Activated CD4-positive, alpha-beta memory T cell treated with anti-CD3 and anti-CD28 coated beads for 36 hours (primary cell): Measurements from ENCODE around the gene ZNF426. TPM values are rescaled to one million over a fixed set of nuclear protein-coding genes. Genes with fewer than 3 reads are reported as not detected.
"Not testable (repeated sequence)": the region's sequence is repeated elsewhere in the genome, so short reads cannot be mapped to it uniquely, and the experiment has no call there.

Experiments used
- CTCF ChIA-PET: fragments of 350-600 bp; sonication (Branson Sonifier 250); formaldehyde crosslinking; loops from one replicate; lab custom pipeline; 2021; ENCODE audit warnings: antibody characterized with exemption, inconsistent platforms; lab: Charles Lee
- POLR2A ChIA-PET: fragments of 350-600 bp; sonication (Branson Sonifier 250); formaldehyde crosslinking; loops from one replicate; lab custom pipeline; 2021; ENCODE audit warnings: antibody characterized with exemption; lab: Charles Lee
- DNase-seq: peaks from one replicate; pipeline ENCODE4 v3.0.0-alpha.2; 2020
- H3K27ac Mint-ChIP-seq: one replicate; pipeline ENCODE4 v1.8.0; 2021; ENCODE audit warnings: mixed read lengths
- H3K27me3 Mint-ChIP-seq: one replicate; pipeline ENCODE4 v1.8.0; 2021; ENCODE audit warnings: mixed read lengths
- H3K36me3 Mint-ChIP-seq: one replicate; pipeline ENCODE4 v1.8.0; 2021; ENCODE audit warnings: mixed read lengths
- H3K4me1 Mint-ChIP-seq: one replicate; pipeline ENCODE4 v1.8.0; 2021; ENCODE audit warnings: low read depth, mixed read lengths
- H3K4me3 Mint-ChIP-seq: one replicate; pipeline ENCODE4 v1.8.0; 2021; ENCODE audit warnings: mild to moderate bottlenecking, mixed read lengths
- H3K9me3 Mint-ChIP-seq: one replicate; pipeline ENCODE4 v1.8.0; 2021; ENCODE audit warnings: mixed read lengths
- intact Hi-C: fragments of 100-400 bp; cut with micrococcal nuclease; formaldehyde crosslinking; loops from one replicate; pipeline ENCODE4 v1.15.1; 2023
- total RNA-seq, 2 experiments: library from RNA; stranded (reverse); gene quantifications; one replicate each; pipeline ENCODE4 v1.2.3, GENCODE V29; 2021

ZNF426 gene
- total RNA-seq, 2 experiments from 2014 or later: 11.4 to 12.5 TPM

- Mint-ChIP-seq H3K36me3 (peaks cover 11% of the 10 kb centered on the region), H3K9me3 (peaks cover 12% of the 10 kb centered on the region)
- H3K4me1 Mint-ChIP-seq, H3K27me3 Mint-ChIP-seq, intact Hi-C loops, CTCF ChIA-PET, POLR2A ChIA-PET, H3K27ac Mint-ChIP-seq, H3K4me3 Mint-ChIP-seq, DNase-seq: not testable (repeated sequence)
These were observed 2.8 kb upstream of the ZNF426 start for GRCh38 chr19:9541281-9541680.

- H3K27ac Mint-ChIP-seq, H3K4me3 Mint-ChIP-seq, POLR2A ChIA-PET, DNase-seq, H3K4me1 Mint-ChIP-seq, H3K27me3 Mint-ChIP-seq, CTCF ChIA-PET: not testable (repeated sequence)
- Mint-ChIP-seq H3K36me3 (peaks cover 24% of the 10 kb centered on the region), H3K9me3 (peaks cover 21% of the 10 kb centered on the region)
- intact Hi-C loops: loop anchor here (2.0 kb wide), 1 partner anchor 707 kb away; the partner anchor contains the start of genes MBD3L1 and ZNF558
These were observed 1.5 kb upstream of the ZNF426 start for GRCh38 chr19:9539921-9540320.

GRCh38 chr19:9539201-9539600 is 756 bp upstream of the ZNF426 start:
- H3K27me3 Mint-ChIP-seq, DNase-seq, POLR2A ChIA-PET, H3K4me1 Mint-ChIP-seq, CTCF ChIA-PET: not testable (repeated sequence)
- intact Hi-C loops: loop anchor here (2.0 kb wide), 1 partner anchor 706 kb away; the partner anchor contains the start of genes MBD3L1 and ZNF558
- H3K27ac Mint-ChIP-seq: peak overlapping the region; percentile 43
- peaks cover 32% of the 10 kb centered on the region for H3K36me3 Mint-ChIP-seq
- H3K4me3 Mint-ChIP-seq: peak overlapping the region; percentile 96
- H3K9me3 Mint-ChIP-seq: peaks cover 23% of the 10 kb centered on the region

- CTCF ChIA-PET: interaction anchor here (1.4 kb wide), 1 partner anchor 48 kb away, joined by 5 read pairs; the partner anchor contains the start of gene ZNF121
- H3K36me3 Mint-ChIP-seq: peaks cover 64% of the 10 kb centered on the region
- H3K4me3 Mint-ChIP-seq: no peak overlapping the region
- H3K27ac Mint-ChIP-seq: no peak overlapping the region
- no peaks in the 10 kb centered on the region for H3K27me3 Mint-ChIP-seq
- intact Hi-C loops: no loop called here
- peaks cover 9% of the 10 kb centered on the region for H3K4me1 Mint-ChIP-seq
- POLR2A ChIA-PET: no interaction called here
- H3K9me3 Mint-ChIP-seq: peaks cover 53% of the 10 kb centered on the region
- no peak for DNase-seq
These were observed 2.5 kb downstream of the ZNF426 start for GRCh38 chr19:9535934-9536333.

GRCh38 chr19:9531933-9532332 is 6.5 kb downstream of the ZNF426 start:
- H3K9me3 Mint-ChIP-seq: peaks cover 74% of the 10 kb centered on the region
- peak overlapping the region; percentile 23 for H3K27ac Mint-ChIP-seq
- peaks cover 2% of the 10 kb centered on the region for H3K4me1 Mint-ChIP-seq
- DNase-seq: peak; percentile 14
- H3K4me3 Mint-ChIP-seq: no peak overlapping the region
- ChIA-PET POLR2A (no interaction called here), CTCF (no interaction called here)
- H3K27me3 Mint-ChIP-seq: no peaks in the 10 kb centered on the region
- intact Hi-C loops: no loop called here
- peaks cover 93% of the 10 kb centered on the region for H3K36me3 Mint-ChIP-seq

GRCh38 chr19:9528757-9529336 is 9.6 kb downstream of the ZNF426 start:
- ChIA-PET CTCF (no interaction called here), POLR2A (no interaction called here)
- no peaks in the 10 kb centered on the region for H3K4me1 Mint-ChIP-seq
- no peak overlapping the region for H3K27ac Mint-ChIP-seq
- intact Hi-C loops: no loop called here
- H3K27me3 Mint-ChIP-seq: no peaks in the 10 kb centered on the region
- peaks cover 84% of the 10 kb centered on the region for H3K36me3 Mint-ChIP-seq
- DNase-seq: no peak
- H3K9me3 Mint-ChIP-seq: peaks cover 85% of the 10 kb centered on the region
- H3K4me3 Mint-ChIP-seq: no peak overlapping the region

- no peaks in the 10 kb centered on the region for H3K4me1 Mint-ChIP-seq
- peaks cover 64% of the 10 kb centered on the region for H3K36me3 Mint-ChIP-seq
- POLR2A ChIA-PET: no interaction called here
- no peaks in the 10 kb centered on the region for H3K27me3 Mint-ChIP-seq
- peaks cover 82% of the 10 kb centered on the region for H3K9me3 Mint-ChIP-seq
- DNase-seq: no peak
- CTCF ChIA-PET: no interaction called here
- H3K27ac Mint-ChIP-seq: no peak overlapping the region
- intact Hi-C loops: no loop called here
- no peak overlapping the region for H3K4me3 Mint-ChIP-seq
These were observed 14.5 kb downstream of the ZNF426 start for GRCh38 chr19:9523885-9524474.

GRCh38 chr19:9507285-9507684 is 31.2 kb downstream of the ZNF426 start:
- H3K36me3 Mint-ChIP-seq: peaks cover 4% of the 10 kb centered on the region
- no peak for DNase-seq
- ChIA-PET CTCF (no interaction called here), POLR2A (no interaction called here)
- H3K4me3 Mint-ChIP-seq: no peak overlapping the region
- no peaks in the 10 kb centered on the region for H3K27me3 Mint-ChIP-seq
- H3K9me3 Mint-ChIP-seq: peaks cover 61% of the 10 kb centered on the region
- intact Hi-C loops: no loop called here
- no peaks in the 10 kb centered on the region for H3K4me1 Mint-ChIP-seq
- H3K27ac Mint-ChIP-seq: no peak overlapping the region

GRCh38 chr19:9500796-9501195 is 37.6 kb downstream of the ZNF426 start:
- Mint-ChIP-seq H3K36me3 (peaks cover 17% of the 10 kb centered on the region), H3K27me3 (no peaks in the 10 kb centered on the region), H3K4me3 (no peak overlapping the region), H3K9me3 (peaks cover 51% of the 10 kb centered on the region), H3K4me1 (no peaks in the 10 kb centered on the region), H3K27ac (no peak overlapping the region)
- no peak for DNase-seq
- POLR2A ChIA-PET: no interaction called here
- intact Hi-C loops: no loop called here
- CTCF ChIA-PET: no interaction called here

- intact Hi-C loops: no loop called here
- CTCF ChIA-PET: no interaction called here
- H3K27me3 Mint-ChIP-seq: no peaks in the 10 kb centered on the region
- peak; percentile 22 for DNase-seq
- POLR2A ChIA-PET: no interaction called here
- peaks cover 48% of the 10 kb centered on the region for H3K9me3 Mint-ChIP-seq
- H3K4me3 Mint-ChIP-seq: peak within 1 kb of the TSS; percentile 45
- no peaks in the 10 kb centered on the region for H3K4me1 Mint-ChIP-seq
- H3K27ac Mint-ChIP-seq: no peak within 1 kb of the TSS
- peaks cover 17% of the 10 kb centered on the region for H3K36me3 Mint-ChIP-seq
These were observed 40.1 kb downstream of the ZNF426 start, which contains the start of gene ZNF560 for GRCh38 chr19:9498183-9498902. Gene ZNF560 (minus strand): TSS chr19:9498616. CDS start chr19:9475313, 23,303 bp downstream.

- Mint-ChIP-seq H3K27ac (no peak overlapping the region), H3K36me3 (peaks cover 12% of the 10 kb centered on the region), H3K27me3 (no peaks in the 10 kb centered on the region), H3K4me1 (no peaks in the 10 kb centered on the region), H3K9me3 (peaks cover 49% of the 10 kb centered on the region), H3K4me3 (no peak overlapping the region)
- CTCF ChIA-PET: no interaction called here
- DNase-seq: no peak
- intact Hi-C loops: no loop called here
- POLR2A ChIA-PET: no interaction called here
These were observed 44.3 kb downstream of the ZNF426 start for GRCh38 chr19:9494096-9494495.

- Mint-ChIP-seq H3K9me3 (peaks cover 58% of the 10 kb centered on the region), H3K4me3 (no peak overlapping the region), H3K27me3 (no peaks in the 10 kb centered on the region), H3K27ac (no peak overlapping the region), H3K36me3 (peaks cover 18% of the 10 kb centered on the region), H3K4me1 (no peaks in the 10 kb centered on the region)
- CTCF ChIA-PET: no interaction called here
- intact Hi-C loops: no loop called here
- no peak for DNase-seq
- POLR2A ChIA-PET: no interaction called here
These were observed 51.4 kb downstream of the ZNF426 start for GRCh38 chr19:9487016-9487415.
